GM23338 (cell line): Measurements from ENCODE around the gene B4GALT1.

Source experiments
- CREB1 ChIP-seq: fragments of 250-450 bp; sonication (Bioruptor Pico); IDR thresholded peaks from 2 replicates; pipeline ENCODE4 v1.5.0; 2020; ENCODE audit warnings: low read depth, mild to moderate bottlenecking, moderate library complexity
- CTCF ChIP-seq, 2 experiments: fragments of 200-600 bp in 1 of 2; sonication (generic) in 1 of 2; conservative IDR thresholded peaks; 2 replicates each; pipeline versions ENCODE4 v1.5.1 to v1.6.1; 2016 to 2017; ENCODE audit warnings: antibody characterized with exemption in 2 of 2, low read depth in 2 of 2, mild to moderate bottlenecking in 2 of 2, moderate library complexity in 1 of 2
- EZH2 ChIP-seq: fragments of 200-600 bp; sonication (generic); IDR thresholded peaks from one replicate; pipeline ENCODE4 v1.8.0; 2017; ENCODE audit warnings: antibody characterized with exemption, mild to moderate bottlenecking, low read depth; ENCODE audit not compliant: unreplicated experiment
- JUNB ChIP-seq: IDR thresholded peaks from one replicate; pipeline ENCODE4 v1.6.1; 2016; ENCODE audit warnings: antibody characterized with exemption; ENCODE audit not compliant: unreplicated experiment
- POLR2AphosphoS5 ChIP-seq: IDR thresholded peaks from 2 replicates; pipeline ENCODE4 v1.6.1; 2016; ENCODE audit warnings: antibody characterized with exemption, low read depth
- REST ChIP-seq: IDR thresholded peaks from one replicate; pipeline ENCODE4 v1.6.1; 2018; ENCODE audit warnings: antibody characterized with exemption; ENCODE audit not compliant: unreplicated experiment
- ZNF114 ChIP-seq: fragments of 250-450 bp; sonication (Bioruptor Pico); IDR thresholded peaks from 2 replicates; pipeline ENCODE4 v1.5.0; 2020; ENCODE audit warnings: mild to moderate bottlenecking, moderate library complexity
- ZNF462 ChIP-seq: fragments of 250-450 bp; sonication (Bioruptor Pico); IDR thresholded peaks from 2 replicates; pipeline ENCODE4 v1.5.0; 2020; ENCODE audit warnings: mild to moderate bottlenecking, moderate library complexity

- TF ChIP-seq CTCF (conservative IDR thresholded peaks at IDR 0.05; ENCODE audit: low read depth in 2 of 2) (no peak), POLR2AphosphoS5 (no peak), ZNF462 (CRISPR knock-in tag) (no peak), JUNB (no peak), EZH2 (no peak), REST (no peak), CREB1 (no peak), ZNF114 (CRISPR knock-in tag) (no peak)
Observed at GRCh38 chr9:33189331-33189791, 22.2 kb upstream of the B4GALT1 start.
